A673 (cell line): ENCODE results near the gene ACSF3. TPM values are rescaled to one million over a fixed set of nuclear protein-coding genes. Genes with fewer than 3 reads are reported as not detected.

ENCODE experiments used
- BruUV-seq: library from RNA; stranded (reverse); fragments of 400-500 nt; replicated peaks from 2 replicates; lab custom pipeline; 2021; lab: Mats Ljungman, UMichigan
- CTCF ChIA-PET: fragments of 300-600 bp; sonication (Branson Sonifier 250); formaldehyde crosslinking; loops from one replicate; lab custom pipeline; 2022; ENCODE audit warnings: antibody characterized with exemption; lab: Charles Lee
- POLR2A ChIA-PET: fragments of 300-600 bp; sonication (Branson Sonifier 250); formaldehyde crosslinking; loops from one replicate; lab custom pipeline; 2022; ENCODE audit warnings: antibody characterized with exemption; ENCODE audit not compliant: low non-redundant PET; lab: Charles Lee
- DNase-seq: peaks from one replicate; pipeline ENCODE4 v3.0.0-alpha.2; 2015; ENCODE audit warnings: low spot score
- H3K27ac ChIP-seq: fragments of 200-600 bp; sonication (generic); 2 replicates; pipeline ENCODE4 v1.5.1; 2016; ENCODE audit warnings: mixed run types, low read depth, mild to moderate bottlenecking, mixed read lengths, antibody characterized with exemption, low read length; ENCODE audit not compliant: poor library complexity, severe bottlenecking
- H3K27me3 ChIP-seq: fragments of 200-600 bp; sonication (generic); replicated peaks from 2 replicates; pipeline ENCODE4 v1.6.1; 2017; ENCODE audit warnings: mixed run types, low read depth, mild to moderate bottlenecking, mixed read lengths, antibody characterized with exemption, low read length; ENCODE audit not compliant: insufficient read depth, poor library complexity
- H3K36me3 ChIP-seq: fragments of 200-600 bp; sonication (generic); 2 replicates; pipeline ENCODE4 v1.6.1; 2016; ENCODE audit warnings: mixed run types, mild to moderate bottlenecking, mixed read lengths, antibody characterized with exemption, low read length; ENCODE audit not compliant: insufficient read depth, poor library complexity, severe bottlenecking
- H3K4me1 ChIP-seq: fragments of 200-600 bp; sonication (generic); 2 replicates; pipeline ENCODE4 v1.6.1; 2017; ENCODE audit warnings: mixed run types, mild to moderate bottlenecking, mixed read lengths, antibody characterized with exemption, low read length; ENCODE audit not compliant: insufficient read depth, poor library complexity, severe bottlenecking
- H3K4me3 ChIP-seq: fragments of 200-600 bp; sonication (generic); 2 replicates; pipeline ENCODE4 v1.5.1; 2016; ENCODE audit warnings: low read depth, mixed run types, mild to moderate bottlenecking, mixed read lengths, low read length; ENCODE audit not compliant: poor library complexity, severe bottlenecking
- H3K9me3 ChIP-seq: fragments of 200-600 bp; sonication (generic); 2 replicates; pipeline ENCODE4 v1.6.1; 2016; ENCODE audit warnings: mixed run types, low read depth, mild to moderate bottlenecking, mixed read lengths, antibody characterized with exemption, low read length; ENCODE audit not compliant: poor library complexity, severe bottlenecking
- EZH2 ChIP-seq: fragments of 200-600 bp; sonication (generic); IDR thresholded peaks from 2 replicates; pipeline ENCODE4 v1.6.1; 2017; ENCODE audit warnings: borderline replicate concordance, low read depth, mild to moderate bottlenecking, mixed read lengths, antibody characterized with exemption, low read length; ENCODE audit not compliant: poor library complexity, severe bottlenecking
- intact Hi-C: fragments of 100-400 bp; cut with micrococcal nuclease; formaldehyde crosslinking; loops from one replicate; pipeline ENCODE4 v1.10.0; 2022; ENCODE audit not compliant: unreplicated experiment
- total RNA-seq: library from RNA; stranded (reverse); gene quantifications from 2 replicates; pipeline ENCODE4 v1.2.3, GENCODE V29; 2021
- TF ChIP-seq, protein P1 (sequence below): fragments of 300-800, 200-600 bp; sonication (generic); conservative IDR thresholded peaks from 2 replicates; pipeline ENCODE4 v1.5.1; 2017; ENCODE audit warnings: low read depth, mild to moderate bottlenecking, antibody characterized with exemption, low read length, moderate library complexity, mixed read lengths

Gene ACSF3
- total RNA-seq, 1 experiment from 2014 or later, result 27.7 TPM

DNA sequence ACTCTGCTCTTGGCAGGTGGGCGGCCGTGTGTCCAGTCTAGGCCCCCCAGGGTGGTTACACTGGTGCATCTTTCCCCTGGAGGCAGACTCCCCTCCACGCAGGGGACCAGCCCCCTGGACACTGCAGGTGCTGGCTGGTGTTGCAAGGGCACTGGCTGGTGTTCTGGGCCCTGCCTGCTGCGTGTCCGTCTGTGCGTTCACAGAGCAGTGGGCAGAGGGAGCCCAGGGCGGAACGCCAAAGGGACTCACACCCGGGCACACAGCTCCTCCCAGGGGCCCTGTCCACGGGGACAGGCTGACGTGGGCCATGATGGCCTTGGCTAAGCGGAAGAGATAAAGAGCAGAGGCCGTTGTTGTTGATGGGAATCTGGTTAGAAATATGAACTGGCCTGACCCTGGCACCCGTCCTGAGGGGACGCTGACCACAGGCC, 27.3 kb downstream of the ACSF3 start:
- Histone ChIP-seq H3K4me1 (peaks cover 5% of the 10 kb centered on the region), H3K4me3 (no peak overlapping the region), H3K36me3 (peaks cover 9% of the 10 kb centered on the region), H3K9me3 (no peaks in the 10 kb centered on the region), H3K27me3 (no peaks in the 10 kb centered on the region), H3K27ac (no peak overlapping the region)
- TF ChIP-seq, protein P1, sequence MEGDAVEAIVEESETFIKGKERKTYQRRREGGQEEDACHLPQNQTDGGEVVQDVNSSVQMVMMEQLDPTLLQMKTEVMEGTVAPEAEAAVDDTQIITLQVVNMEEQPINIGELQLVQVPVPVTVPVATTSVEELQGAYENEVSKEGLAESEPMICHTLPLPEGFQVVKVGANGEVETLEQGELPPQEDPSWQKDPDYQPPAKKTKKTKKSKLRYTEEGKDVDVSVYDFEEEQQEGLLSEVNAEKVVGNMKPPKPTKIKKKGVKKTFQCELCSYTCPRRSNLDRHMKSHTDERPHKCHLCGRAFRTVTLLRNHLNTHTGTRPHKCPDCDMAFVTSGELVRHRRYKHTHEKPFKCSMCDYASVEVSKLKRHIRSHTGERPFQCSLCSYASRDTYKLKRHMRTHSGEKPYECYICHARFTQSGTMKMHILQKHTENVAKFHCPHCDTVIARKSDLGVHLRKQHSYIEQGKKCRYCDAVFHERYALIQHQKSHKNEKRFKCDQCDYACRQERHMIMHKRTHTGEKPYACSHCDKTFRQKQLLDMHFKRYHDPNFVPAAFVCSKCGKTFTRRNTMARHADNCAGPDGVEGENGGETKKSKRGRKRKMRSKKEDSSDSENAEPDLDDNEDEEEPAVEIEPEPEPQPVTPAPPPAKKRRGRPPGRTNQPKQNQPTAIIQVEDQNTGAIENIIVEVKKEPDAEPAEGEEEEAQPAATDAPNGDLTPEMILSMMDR, result no peak
- TF ChIP-seq EZH2, result no peak
- CTCF ChIA-PET, result no interaction called here
- DNase-seq, result no peak
- intact Hi-C loops, result no loop called here
- POLR2A ChIA-PET, result interaction anchor here (0.6 kb wide), 1 partner anchor 312 kb away, joined by 4 read pairs; no protein-coding TSS in a partner anchor
- BruUV-seq, result no TSS peak

DNA sequence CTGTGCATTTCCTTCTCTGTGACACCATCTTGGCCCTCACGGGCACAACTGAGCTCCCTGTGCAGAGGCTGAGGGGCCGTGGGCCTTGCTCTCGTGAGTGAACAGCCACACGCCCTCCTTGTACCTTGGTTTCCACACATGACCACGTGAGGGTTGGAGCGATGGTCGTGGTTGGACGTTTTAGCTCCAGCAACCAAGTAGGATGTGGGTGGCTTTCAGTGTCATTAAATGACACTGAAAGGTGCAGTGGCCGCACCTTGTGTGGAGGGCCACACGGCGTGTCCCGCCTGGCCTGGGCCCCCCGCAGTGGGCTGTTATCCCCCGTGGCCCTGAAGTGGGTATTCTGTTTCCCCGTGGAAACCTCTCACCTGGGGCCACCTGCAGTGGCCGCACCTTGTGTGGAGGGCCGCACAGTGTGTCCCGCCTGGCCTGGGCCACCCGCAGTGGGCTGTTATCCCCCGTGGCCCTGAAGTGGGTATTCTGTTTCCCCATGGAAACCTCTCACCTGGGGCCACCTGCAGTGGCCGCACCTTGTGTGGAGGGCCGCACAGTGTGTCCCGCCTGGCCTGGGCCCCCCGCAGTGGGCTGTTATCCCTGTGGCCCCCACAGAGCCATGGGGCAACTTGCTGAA, 28.2 kb downstream of the ACSF3 start:
- Histone ChIP-seq H3K4me1 (peaks cover 5% of the 10 kb centered on the region), H3K36me3 (peaks cover 9% of the 10 kb centered on the region), H3K9me3 (no peaks in the 10 kb centered on the region), H3K27me3 (no peaks in the 10 kb centered on the region), H3K27ac (no peak overlapping the region), H3K4me3 (no peak overlapping the region)
- BruUV-seq, result no TSS peak
- no peak for TF ChIP-seq EZH2
- TF ChIP-seq, protein P1, result no peak
- no peak for DNase-seq
- intact Hi-C loops, result no loop called here
- ChIA-PET CTCF (no interaction called here), POLR2A (interaction anchor here (0.6 kb wide), 1 partner anchor 313 kb away, joined by 4 read pairs; no protein-coding TSS in a partner anchor)

DNA sequence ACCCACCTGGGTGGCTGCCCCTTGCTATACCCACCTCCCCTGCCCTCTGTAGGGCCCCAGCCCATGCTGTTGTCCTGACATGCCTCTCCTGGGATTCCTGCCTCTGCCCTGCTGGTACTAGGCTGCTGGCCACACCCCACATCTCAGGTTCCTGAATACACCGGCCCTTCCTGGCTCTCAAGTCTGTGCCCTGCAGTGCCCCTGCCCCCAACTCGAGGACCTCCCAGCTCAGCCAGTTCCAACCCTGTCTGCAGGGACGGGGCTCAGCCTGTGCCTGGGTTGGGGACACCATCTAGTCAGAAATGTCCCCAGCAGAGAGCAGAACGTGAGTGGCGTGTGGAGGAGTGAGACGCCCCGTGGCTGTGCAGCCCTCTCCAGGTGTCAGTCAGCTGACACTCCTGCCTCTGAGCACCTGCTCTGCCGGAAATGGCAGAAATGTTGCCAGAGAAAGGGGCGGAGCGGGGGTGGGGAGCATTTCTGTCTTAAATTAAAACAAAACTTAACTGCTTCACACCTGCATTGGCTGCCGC, 28.7 kb downstream of the ACSF3 start:
- TF ChIP-seq, protein P1, result no peak
- TF ChIP-seq EZH2, result no peak
- POLR2A ChIA-PET, result no interaction called here
- BruUV-seq, result no TSS peak
- Histone ChIP-seq H3K4me3 (no peak overlapping the region), H3K4me1 (peaks cover 5% of the 10 kb centered on the region), H3K36me3 (peaks cover 9% of the 10 kb centered on the region), H3K9me3 (no peaks in the 10 kb centered on the region), H3K27me3 (no peaks in the 10 kb centered on the region), H3K27ac (no peak overlapping the region)
- CTCF ChIA-PET, result no interaction called here
- DNase-seq, result no peak
- intact Hi-C loops, result no loop called here
